Gastroesophageal sphincter (tissue), 4 donors: ENCODE measurements around the gene TMEM178A. TPM values are rescaled to one million over a fixed set of nuclear protein-coding genes. Genes with fewer than 3 reads are reported as not detected.

Source experiments
- ATAC-seq: fragments of 150-250 bp; one replicate; pipeline ENCODE4 v1.9.1; 2016; ENCODE audit warnings: mild to moderate bottlenecking, moderate library complexity
- H3K27ac ChIP-seq, 4 donors: fragments of 200-600 bp; sonication (generic) in 3 of 4; 1 replicate in 3 of 4; 2 replicates in 1 of 4; pipeline ENCODE4 v1.5.1; 2016 to 2019
- H3K27me3 ChIP-seq: fragments of 200-600 bp; sonication (generic); one replicate; pipeline ENCODE4 v1.5.1; 2019
- H3K36me3 ChIP-seq, 2 donors: fragments of 200-600 bp; sonication (generic); one replicate each; pipeline ENCODE4 v1.5.1; 2019; ENCODE audit warnings: control low read depth in 1 of 2
- H3K4me1 ChIP-seq, 3 donors: fragments of 200-600 bp; sonication (generic); 1 replicate in 2 of 3; 2 replicates in 1 of 3; pipeline ENCODE4 v1.5.1; 2016 to 2019; ENCODE audit warnings: control low read depth in 2 of 3
- H3K4me3 ChIP-seq, 2 donors: fragments of 200-600 bp; sonication (generic); one replicate each; pipeline ENCODE4 v1.5.1; 2019; ENCODE audit warnings: mild to moderate bottlenecking in 1 of 2, moderate library complexity in 1 of 2
- H3K9me3 ChIP-seq, 3 donors: fragments of 200-600 bp; sonication (generic); one replicate each; pipeline ENCODE4 v1.5.1; 2017 to 2019; ENCODE audit warnings: control low read depth in 2 of 3
- CTCF ChIP-seq, 4 experiments: fragments of 200-600 bp in 2 of 4; fragments of 450-650 bp in 2 of 4; sonication (generic) in 1 of 4; IDR thresholded peaks; one replicate each; pipeline ENCODE4 v1.5.1; 2017 to 2019; ENCODE audit warnings: antibody characterized with exemption in 4 of 4, mild to moderate bottlenecking in 2 of 4, moderate library complexity in 2 of 4
- EP300 ChIP-seq: sonication (generic); formaldehyde crosslinking; IDR thresholded peaks from one replicate; pipeline ENCODE4 v1.6.1; 2017; ENCODE audit warnings: antibody characterized with exemption, mild to moderate bottlenecking
- POLR2A ChIP-seq, 2 donors: fragments of 450-650 bp; IDR thresholded peaks; one replicate each; pipeline ENCODE4 v1.6.1; 2017; ENCODE audit warnings: antibody characterized with exemption in 2 of 2, mild to moderate bottlenecking in 2 of 2, moderate library complexity in 1 of 2
- POLR2AphosphoS5 ChIP-seq: sonication (generic); formaldehyde crosslinking; IDR thresholded peaks from one replicate; pipeline ENCODE4 v1.6.1; 2017; ENCODE audit warnings: antibody characterized with exemption
- WGBS, 2 donors: methylation state at CpG; one replicate each; pipeline ENCODE4 v1.1.5; 2018; ENCODE audit warnings: low coverage in 1 of 2; 5-methylcytosine and 5-hydroxymethylcytosine counted together
- total RNA-seq, 4 donors: library from RNA; depleted of rRNA; stranded (reverse); fragments of >200 nt; gene quantifications; one replicate each; pipeline ENCODE4 v1.1.0, GENCODE V29; 2016

Gene TMEM178A
- total RNA-seq, 4 donors from 2014 or later = 3.4 to 14.6 (median 4.8) TPM

GRCh38 chr2:39640107-39640506 lies 25.6 kb upstream of the TMEM178A start:
- 73% methylated on average over 2 of the region's 2 CpGs; no CpG with 5 or more reads in 1 of the 2 donors for WGBS, 2 donors
- H3K27me3 ChIP-seq = no peaks in the 10 kb centered on the region
- TF ChIP-seq POLR2AphosphoS5 (no peak), CTCF (IDR thresholded peaks at IDR 0.05) (no peak), POLR2A (IDR thresholded peaks at IDR 0.05) (no peak), EP300 (no peak)
- H3K4me3 ChIP-seq = no peak overlapping the region
- no peaks in the 10 kb centered on the region for H3K36me3 ChIP-seq
- ATAC-seq = no peak
- H3K4me1 ChIP-seq = peaks cover 0 to 12% (median 0%) of the 10 kb centered on the region in 3 donors
- H3K9me3 ChIP-seq = no peaks in the 10 kb centered on the region
- H3K27ac ChIP-seq = no peak overlapping the region

GRCh38 chr2:39640681-39641080 lies 25.0 kb upstream of the TMEM178A start:
- Histone ChIP-seq H3K27me3 (no peaks in the 10 kb centered on the region), H3K36me3 (no peaks in the 10 kb centered on the region), H3K9me3 (no peaks in the 10 kb centered on the region), H3K27ac (no peak overlapping the region), H3K4me1 (peaks cover 0 to 12% (median 0%) of the 10 kb centered on the region in 3 donors), H3K4me3 (no peak overlapping the region)
- 83 to 90% methylated on average over 2 of the region's 2 CpGs for WGBS, 2 donors
- TF ChIP-seq POLR2A (IDR thresholded peaks at IDR 0.05) = no peak
- TF ChIP-seq EP300 = no peak
- TF ChIP-seq CTCF (IDR thresholded peaks at IDR 0.05) = no peak
- TF ChIP-seq POLR2AphosphoS5 = no peak
- no peak for ATAC-seq

- Histone ChIP-seq H3K9me3 (no peaks in the 10 kb centered on the region), H3K4me1 (peaks cover 0 to 12% (median 0%) of the 10 kb centered on the region in 3 donors)
- WGBS, 2 donors = 76% methylated on average over 1 of the region's 1 CpG; no CpG with 5 or more reads in 1 of the 2 donors
These were observed 24.1 kb upstream of the TMEM178A start for GRCh38 chr2:39641635-39642034.

GRCh38 chr2:39642051-39642718 lies 23.5 kb upstream of the TMEM178A start:
- TF ChIP-seq EP300 = no peak
- no peak for TF ChIP-seq POLR2AphosphoS5
- TF ChIP-seq CTCF (IDR thresholded peaks at IDR 0.05) = no peak
- TF ChIP-seq POLR2A (IDR thresholded peaks at IDR 0.05) = no peak
- H3K27ac ChIP-seq = no peak overlapping the region
- H3K27me3 ChIP-seq = no peaks in the 10 kb centered on the region
- H3K4me1 ChIP-seq = peaks cover 0 to 12% (median 0%) of the 10 kb centered on the region in 3 donors
- no peak overlapping the region for H3K4me3 ChIP-seq
- ATAC-seq = no peak
- H3K9me3 ChIP-seq = no peaks in the 10 kb centered on the region
- no peaks in the 10 kb centered on the region for H3K36me3 ChIP-seq
- WGBS, 2 donors = 17% methylated on average over 5 to 6 of the region's 6 CpGs

More at GRCh38 chr2:39641635-39642034, 24.1 kb upstream of the TMEM178A start:
- H3K27ac ChIP-seq = no peak overlapping the region
- no peaks in the 10 kb centered on the region for H3K36me3 ChIP-seq
- no peak overlapping the region for H3K4me3 ChIP-seq
- H3K27me3 ChIP-seq = no peaks in the 10 kb centered on the region
- TF ChIP-seq POLR2A (IDR thresholded peaks at IDR 0.05) (no peak), CTCF (IDR thresholded peaks at IDR 0.05) (no peak), EP300 (no peak), POLR2AphosphoS5 (no peak)
- no peak for ATAC-seq

- TF ChIP-seq EP300 (no peak), POLR2A (IDR thresholded peaks at IDR 0.05) (no peak), CTCF (IDR thresholded peaks at IDR 0.05) (no peak), POLR2AphosphoS5 (no peak)
- Histone ChIP-seq H3K36me3 (no peaks in the 10 kb centered on the region), H3K4me3 (no peak overlapping the region), H3K4me1 (peaks cover 0 to 12% (median 0%) of the 10 kb centered on the region in 3 donors), H3K9me3 (no peaks in the 10 kb centered on the region), H3K27me3 (no peaks in the 10 kb centered on the region), H3K27ac (no peak overlapping the region)
- no peak for ATAC-seq
- WGBS, 2 donors = 95 to 100% methylated on average over 2 of the region's 2 CpGs
These were observed 19.9 kb upstream of the TMEM178A start for GRCh38 chr2:39645826-39646225.
